Testis (tissue), 2 donors: ENCODE data around the gene UTP18.

ENCODE experiments used
- POLR2A ChIP-seq: fragments of 450-650 bp; IDR thresholded peaks from one replicate; pipeline ENCODE4 v1.6.1; 2017; ENCODE audit warnings: antibody characterized with exemption, mild to moderate bottlenecking, moderate library complexity
- TF ChIP-seq, protein P1 (sequence below), 3 experiments: fragments of 450-650 bp in 2 of 3; fragments of 200-600 bp in 1 of 3; sonication (generic) in 1 of 3; IDR thresholded peaks; one replicate each; pipeline ENCODE4 v1.5.1; 2016 to 2019; ENCODE audit warnings: antibody characterized with exemption in 3 of 3, mild to moderate bottlenecking in 2 of 3, moderate library complexity in 1 of 3

DNA sequence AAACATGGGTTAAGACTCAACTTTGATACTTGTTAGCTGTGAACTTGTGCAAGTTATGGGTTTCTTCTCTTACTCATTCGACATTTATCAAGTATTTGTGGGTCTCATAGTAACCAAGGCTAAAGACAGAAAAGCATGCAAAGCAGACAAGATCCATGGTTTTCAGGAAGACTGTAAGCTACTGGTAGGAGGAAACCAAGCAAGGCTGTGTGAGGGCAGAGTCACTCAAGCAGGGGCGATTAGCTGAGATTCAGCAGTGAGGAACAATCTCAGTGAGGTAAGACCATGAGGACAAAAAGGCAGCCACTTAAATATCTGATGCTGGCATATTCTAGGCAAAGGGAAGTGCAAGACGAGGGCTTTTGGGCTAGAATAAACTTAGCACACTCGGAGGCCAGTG is 30.0 kb upstream of the UTP18 start:
- TF ChIP-seq, protein P1, sequence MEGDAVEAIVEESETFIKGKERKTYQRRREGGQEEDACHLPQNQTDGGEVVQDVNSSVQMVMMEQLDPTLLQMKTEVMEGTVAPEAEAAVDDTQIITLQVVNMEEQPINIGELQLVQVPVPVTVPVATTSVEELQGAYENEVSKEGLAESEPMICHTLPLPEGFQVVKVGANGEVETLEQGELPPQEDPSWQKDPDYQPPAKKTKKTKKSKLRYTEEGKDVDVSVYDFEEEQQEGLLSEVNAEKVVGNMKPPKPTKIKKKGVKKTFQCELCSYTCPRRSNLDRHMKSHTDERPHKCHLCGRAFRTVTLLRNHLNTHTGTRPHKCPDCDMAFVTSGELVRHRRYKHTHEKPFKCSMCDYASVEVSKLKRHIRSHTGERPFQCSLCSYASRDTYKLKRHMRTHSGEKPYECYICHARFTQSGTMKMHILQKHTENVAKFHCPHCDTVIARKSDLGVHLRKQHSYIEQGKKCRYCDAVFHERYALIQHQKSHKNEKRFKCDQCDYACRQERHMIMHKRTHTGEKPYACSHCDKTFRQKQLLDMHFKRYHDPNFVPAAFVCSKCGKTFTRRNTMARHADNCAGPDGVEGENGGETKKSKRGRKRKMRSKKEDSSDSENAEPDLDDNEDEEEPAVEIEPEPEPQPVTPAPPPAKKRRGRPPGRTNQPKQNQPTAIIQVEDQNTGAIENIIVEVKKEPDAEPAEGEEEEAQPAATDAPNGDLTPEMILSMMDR (IDR thresholded peaks at IDR 0.05): no peak
- TF ChIP-seq POLR2A: no peak
